Renal cortex interstitium (tissue), 3 donors: ENCODE measurements around the gene MMS19. TPM values are rescaled to one million over a fixed set of nuclear protein-coding genes. Genes with fewer than 3 reads are reported as not detected.

Experiments
- polyA plus RNA-seq, 3 donors: library from polyadenylated mRNA; unstranded; fragments of 120-200 nt; gene quantifications; one replicate each; pipeline ENCODE4 v1.2.1, GENCODE V29; 2013; ENCODE audit not compliant: insufficient read length in 3 of 3

MMS19 gene
- polyA plus RNA-seq, 3 donors: 93.5 to 107 (median 95.0) TPM

Other genes starting within 250 kb of the MMS19 start
- 10 to 100 TPM; 27.3 to 42.6 (median 28.7) TPM for gene ARHGAP19, start 205.8 kb downstream of the MMS19 start, polyA plus RNA-seq
- gene FRAT1, start 179.2 kb downstream of the MMS19 start, polyA plus RNA-seq: 1 to 10 TPM; 3.4 to 4.6 (median 4.3) TPM
- gene FRAT2, start 163.7 kb downstream of the MMS19 start, polyA plus RNA-seq: 10 to 100 TPM; 12.2 to 14.2 (median 13.2) TPM
- 10 to 100 TPM; 23.9 to 31.3 (median 25.9) TPM for gene RRP12, start 97.1 kb downstream of the MMS19 start, polyA plus RNA-seq
- gene PGAM1, start 72.2 kb downstream of the MMS19 start, polyA plus RNA-seq: 100 to 1,000 TPM; 172 to 199 (median 196) TPM
- 10 to 100 TPM; 30.3 to 38.9 (median 32.7) TPM for gene EXOSC1, start 52.4 kb downstream of the MMS19 start, polyA plus RNA-seq
- gene ZDHHC16, start 52.2 kb downstream of the MMS19 start, polyA plus RNA-seq: 10 to 100 TPM; 38.5 to 40.3 (median 38.8) TPM
- gene UBTD1, start 502 bp upstream of the MMS19 start, polyA plus RNA-seq: 10 to 100 TPM in 1 of 3 donors, 1 to 10 TPM in 2; 6.8 to 11.7 (median 9.8) TPM
- under 1 TPM; 0.42 to 0.65 (median 0.60) TPM for gene ANKRD2, start 74.4 kb upstream of the MMS19 start, polyA plus RNA-seq
- 10 to 100 TPM; 50.6 to 63.7 (median 50.8) TPM for gene HOGA1, start 86.0 kb upstream of the MMS19 start, polyA plus RNA-seq
- 1 to 10 TPM in 1 of 3 donors, under 1 TPM in 2; 0.27 to 1.3 (median 0.84) TPM for gene C10orf62, start 91.3 kb upstream of the MMS19 start, polyA plus RNA-seq
- gene MORN4, start 135.1 kb upstream of the MMS19 start, polyA plus RNA-seq: 10 to 100 TPM; 21.6 to 29.5 (median 22.0) TPM
- gene PI4K2A, start 142.2 kb upstream of the MMS19 start, polyA plus RNA-seq: 10 to 100 TPM; 17.4 to 20.8 (median 18.9) TPM
- gene AVPI1, start 188.8 kb upstream of the MMS19 start, polyA plus RNA-seq: 1 to 10 TPM; 3.7 to 8.6 (median 4.3) TPM
- gene MARVELD1, start 215.3 kb upstream of the MMS19 start, polyA plus RNA-seq: 10 to 100 TPM; 36.8 to 52.5 (median 47.4) TPM
- 10 to 100 TPM; 23.6 to 40.2 (median 23.7) TPM for gene ZFYVE27, start 238.7 kb upstream of the MMS19 start, polyA plus RNA-seq